Bronchial epithelial cell (primary cell): Measurements from ENCODE around the gene SKA3. TPM values are rescaled to one million over a fixed set of nuclear protein-coding genes. Genes with fewer than 3 reads are reported as not detected.
"Not testable (repeated sequence)": the region's sequence is repeated elsewhere in the genome, so short reads cannot be mapped to it uniquely, and the experiment has no call there.

Source experiments
- DNase-seq: peaks from one replicate; pipeline ENCODE4 v3.0.0-alpha.2; 2010; ENCODE audit warnings: low read depth
- FAIRE-seq: peaks from 2 replicates; lab custom pipeline; 2011; peaks lifted over from hg19 to GRCh38; lab: Jason Lieb, UNC
- H3K27me3 ChIP-seq: 2 replicates; pipeline ENCODE4 v1.5.1; 2011; ENCODE audit warnings: low read length; ENCODE audit not compliant: control insufficient read depth, insufficient read depth
- H3K36me3 ChIP-seq: 2 replicates; pipeline ENCODE4 v1.5.1; 2011; ENCODE audit warnings: low read length; ENCODE audit not compliant: control insufficient read depth, insufficient read depth
- H3K4me3 ChIP-seq: 2 replicates; pipeline ENCODE4 v1.5.1; 2011; ENCODE audit warnings: mild to moderate bottlenecking, low read depth, low read length, control low read depth
- total RNA-seq: library from RNA; depleted of rRNA; stranded (reverse); fragments of >200 nt; gene quantifications from 2 replicates; pipeline ENCODE4 v1.2.1, GENCODE V29; 2014
- TF ChIP-seq, protein P1 (sequence below): IDR thresholded peaks from 2 replicates; pipeline ENCODE4 v1.5.1; 2011; ENCODE audit warnings: mild to moderate bottlenecking, moderate library complexity, low read length, control low read depth, inconsistent platforms; ENCODE audit not compliant: insufficient read depth, severe bottlenecking

The SKA3 gene
- total RNA-seq, 1 donor from 2014 or later = 1.8 TPM

DNA sequence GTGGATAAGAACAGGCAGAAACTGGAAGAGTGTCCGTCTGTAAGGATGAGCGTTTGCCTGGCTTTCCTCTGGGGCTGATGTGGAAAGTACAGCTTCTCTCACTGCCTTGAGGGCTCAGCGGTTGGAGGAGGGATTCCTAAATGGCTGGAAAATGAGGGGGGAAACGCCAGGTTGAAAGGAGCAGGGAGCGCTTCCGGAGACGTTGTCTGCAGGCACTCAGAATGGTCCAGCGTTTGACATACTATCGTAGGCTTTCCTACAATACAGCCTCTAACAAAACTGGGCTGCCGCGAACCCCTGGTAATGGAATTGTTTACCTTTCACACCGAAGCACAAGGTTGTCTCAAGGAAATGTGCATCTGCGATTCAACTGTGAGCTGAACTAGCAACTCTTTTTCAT is 40.0 kb upstream of the SKA3 start:
- FAIRE-seq (no peak), DNase-seq (no peak)
- H3K36me3 ChIP-seq = no peaks in the 10 kb centered on the region
- TF ChIP-seq, protein P1, sequence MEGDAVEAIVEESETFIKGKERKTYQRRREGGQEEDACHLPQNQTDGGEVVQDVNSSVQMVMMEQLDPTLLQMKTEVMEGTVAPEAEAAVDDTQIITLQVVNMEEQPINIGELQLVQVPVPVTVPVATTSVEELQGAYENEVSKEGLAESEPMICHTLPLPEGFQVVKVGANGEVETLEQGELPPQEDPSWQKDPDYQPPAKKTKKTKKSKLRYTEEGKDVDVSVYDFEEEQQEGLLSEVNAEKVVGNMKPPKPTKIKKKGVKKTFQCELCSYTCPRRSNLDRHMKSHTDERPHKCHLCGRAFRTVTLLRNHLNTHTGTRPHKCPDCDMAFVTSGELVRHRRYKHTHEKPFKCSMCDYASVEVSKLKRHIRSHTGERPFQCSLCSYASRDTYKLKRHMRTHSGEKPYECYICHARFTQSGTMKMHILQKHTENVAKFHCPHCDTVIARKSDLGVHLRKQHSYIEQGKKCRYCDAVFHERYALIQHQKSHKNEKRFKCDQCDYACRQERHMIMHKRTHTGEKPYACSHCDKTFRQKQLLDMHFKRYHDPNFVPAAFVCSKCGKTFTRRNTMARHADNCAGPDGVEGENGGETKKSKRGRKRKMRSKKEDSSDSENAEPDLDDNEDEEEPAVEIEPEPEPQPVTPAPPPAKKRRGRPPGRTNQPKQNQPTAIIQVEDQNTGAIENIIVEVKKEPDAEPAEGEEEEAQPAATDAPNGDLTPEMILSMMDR = no peak
- no peaks in the 10 kb centered on the region for H3K27me3 ChIP-seq
- no peak overlapping the region for H3K4me3 ChIP-seq

DNA sequence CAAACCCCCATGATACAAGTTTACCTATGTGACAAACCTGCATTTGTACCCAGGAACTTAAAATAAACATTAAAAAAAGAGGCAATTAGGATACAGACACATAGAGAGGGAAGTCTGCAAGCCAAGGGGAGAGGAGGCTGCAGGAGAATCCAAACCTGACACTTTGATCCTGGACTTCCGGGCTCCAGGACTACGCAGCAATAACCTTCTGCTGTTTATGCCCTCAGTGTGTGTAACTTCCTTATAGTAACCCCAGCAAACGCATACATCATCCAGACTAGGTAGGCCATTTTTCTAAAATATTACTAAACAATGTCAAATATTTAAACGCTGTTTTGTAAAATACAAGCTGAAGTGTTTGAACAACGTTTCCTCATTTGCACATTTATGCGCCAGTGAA is 39.1 kb upstream of the SKA3 start:
- H3K27me3 ChIP-seq, H3K4me3 ChIP-seq, FAIRE-seq, DNase-seq, H3K36me3 ChIP-seq: not testable (repeated sequence)

DNA sequence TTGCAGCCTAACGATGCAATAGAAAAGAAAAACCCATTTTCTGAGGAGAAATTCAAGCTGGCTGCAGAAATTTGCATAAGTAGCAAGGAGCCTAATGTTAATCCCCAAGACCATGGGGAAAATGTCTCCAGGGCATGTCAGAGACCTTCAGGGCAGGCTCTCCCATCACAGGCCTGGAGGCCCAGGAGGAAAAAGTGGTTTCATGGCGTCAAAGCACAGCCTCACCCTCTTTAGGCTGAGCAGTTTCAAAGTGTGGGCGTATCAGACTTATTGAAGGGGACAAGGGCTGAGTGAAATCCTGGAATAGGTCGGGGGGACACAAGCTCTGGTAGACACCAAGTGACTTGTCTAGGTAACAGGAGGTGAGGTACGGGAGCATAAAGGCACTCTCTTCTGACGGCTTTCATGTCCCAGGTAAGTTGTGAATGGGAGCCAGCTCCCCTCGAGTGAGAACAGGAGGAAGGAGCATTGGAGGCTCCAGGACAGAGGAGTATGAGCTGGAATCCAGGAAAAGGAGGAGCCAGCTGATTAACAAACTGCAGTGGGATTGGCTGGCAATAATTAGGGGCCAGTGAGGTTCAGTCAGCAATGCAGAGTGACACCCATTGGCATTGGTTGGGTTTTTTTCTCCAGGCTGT is 35.9 kb upstream of the SKA3 start:
- H3K36me3 ChIP-seq = no peaks in the 10 kb centered on the region
- TF ChIP-seq, protein P1 = no peak
- FAIRE-seq = no peak
- DNase-seq = no peak
- no peak overlapping the region for H3K4me3 ChIP-seq
- peaks cover 2% of the 10 kb centered on the region for H3K27me3 ChIP-seq

DNA sequence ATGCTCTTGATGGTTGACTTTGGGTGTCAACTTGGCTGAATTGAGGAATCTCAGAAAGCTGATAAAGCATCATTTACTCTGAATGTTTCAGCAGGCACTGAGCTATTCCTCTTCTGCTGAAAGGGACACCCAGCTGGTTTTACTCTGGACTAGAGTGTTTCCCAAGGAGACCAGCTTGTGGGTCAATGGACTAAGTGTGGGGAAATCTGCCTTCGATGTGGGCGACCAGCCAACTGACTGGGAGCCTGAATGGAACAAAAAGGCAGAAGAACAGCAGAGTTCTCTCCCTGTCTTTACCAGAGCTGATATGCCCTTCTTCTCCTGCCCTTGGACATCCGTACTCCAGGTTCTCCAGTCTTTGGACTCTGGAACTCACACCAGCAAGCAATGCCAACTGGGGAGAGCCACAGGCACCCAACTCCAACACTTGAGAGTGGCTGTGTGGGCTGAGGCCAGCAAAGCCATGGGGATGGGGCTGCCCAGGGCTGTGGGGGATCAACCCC is 32.4 kb upstream of the SKA3 start:
- no peak overlapping the region for H3K4me3 ChIP-seq
- TF ChIP-seq, protein P1 = no peak
- FAIRE-seq (no peak), DNase-seq (no peak)
- H3K36me3 ChIP-seq = no peaks in the 10 kb centered on the region
- peaks cover 2% of the 10 kb centered on the region for H3K27me3 ChIP-seq

DNA sequence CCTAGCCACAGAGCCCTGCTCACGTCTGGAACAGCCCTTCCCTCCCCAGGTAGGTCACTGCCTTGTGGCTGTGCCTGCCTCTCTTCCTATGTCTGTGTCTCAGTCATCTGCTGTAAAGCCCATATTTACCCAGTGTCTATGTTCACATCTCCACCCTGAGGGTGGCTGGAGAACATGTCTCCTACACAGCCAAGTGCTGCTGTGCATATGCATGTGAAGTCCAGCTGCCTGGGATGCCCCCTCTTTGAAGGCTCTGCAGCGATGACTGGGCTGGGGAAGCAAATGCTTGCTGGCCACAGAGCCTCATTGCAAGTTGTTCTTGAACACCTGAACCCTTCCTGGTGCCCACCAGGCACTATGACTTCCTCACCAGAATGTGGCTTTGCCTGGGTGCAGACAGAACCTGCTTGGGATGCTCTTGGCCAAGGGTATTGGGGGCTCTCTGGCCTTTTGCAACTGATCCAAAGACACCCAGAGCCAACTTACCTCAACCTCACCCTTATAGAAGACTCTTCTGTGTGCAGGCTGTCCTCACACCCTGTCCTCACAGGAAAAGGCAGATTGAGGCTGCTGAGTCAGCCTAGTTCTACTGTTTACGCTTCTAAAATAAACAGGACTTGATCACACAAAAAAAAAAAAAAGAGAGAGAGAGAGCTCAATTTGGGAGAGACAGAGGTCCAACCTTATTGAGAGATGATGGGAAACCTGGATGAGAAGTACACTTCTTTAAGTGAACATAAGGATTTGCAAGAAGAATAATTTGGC is 26.6 kb upstream of the SKA3 start:
- H3K4me3 ChIP-seq = no peak overlapping the region
- FAIRE-seq (no peak), DNase-seq (peak; percentile 56)
- TF ChIP-seq, protein P1 = no peak
- H3K36me3 ChIP-seq = no peaks in the 10 kb centered on the region
- no peaks in the 10 kb centered on the region for H3K27me3 ChIP-seq

DNA sequence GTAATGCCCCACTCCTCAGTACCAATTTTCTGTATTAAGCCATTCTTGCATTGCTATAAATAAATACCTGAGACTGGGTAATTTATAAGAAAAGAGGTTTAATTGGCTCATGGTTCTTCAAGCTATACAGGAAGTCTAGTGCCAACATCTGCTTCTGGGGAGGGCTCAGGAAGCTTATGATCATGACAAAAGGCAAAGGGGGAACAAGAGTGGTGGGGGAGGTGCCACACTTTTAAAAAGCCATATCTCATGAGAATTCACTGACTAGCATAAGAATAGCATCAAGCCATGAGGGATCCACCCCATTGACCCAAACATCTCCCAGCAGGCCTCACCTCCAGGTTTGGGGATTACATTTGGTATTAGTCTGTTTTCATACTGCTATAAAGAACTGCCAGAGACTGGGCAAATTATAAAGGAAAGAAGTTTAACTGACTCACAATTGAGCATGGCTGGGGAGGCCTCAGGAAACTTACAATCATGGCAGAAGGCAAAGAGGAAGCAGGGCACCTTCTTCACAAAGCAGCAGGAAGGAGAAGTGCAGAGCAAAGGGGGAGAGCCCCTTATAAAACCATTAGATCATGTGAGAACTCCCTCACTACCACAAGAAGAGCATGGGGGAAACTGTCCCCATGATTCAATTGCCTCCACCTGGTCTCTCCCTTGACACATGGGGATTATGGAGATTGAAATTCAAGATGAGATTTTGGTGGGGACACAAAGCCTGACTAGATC is 25.3 kb upstream of the SKA3 start:
- not testable (repeated sequence) for FAIRE-seq, H3K36me3 ChIP-seq, DNase-seq, H3K4me3 ChIP-seq, H3K27me3 ChIP-seq

DNA sequence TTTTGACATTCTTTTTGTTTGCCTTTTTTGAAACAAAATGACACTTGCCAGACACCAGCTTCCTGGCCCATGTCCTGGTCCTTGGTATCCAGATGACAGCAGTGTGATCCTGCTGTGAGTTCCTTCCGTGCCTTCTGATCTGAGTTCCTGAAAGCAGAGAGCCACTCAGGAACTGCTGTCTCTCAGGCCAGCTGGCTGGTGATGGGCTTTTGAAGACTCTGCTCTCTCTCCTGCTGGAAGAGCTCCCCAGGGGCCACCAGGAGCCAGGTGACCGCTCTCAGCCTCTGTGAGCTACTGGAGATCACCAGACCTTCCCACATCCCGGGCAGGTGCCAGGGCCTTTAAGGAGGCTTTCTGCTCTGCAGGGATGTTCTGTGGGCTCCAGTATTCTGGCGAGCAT is 22.0 kb upstream of the SKA3 start:
- H3K27me3 ChIP-seq, FAIRE-seq, H3K4me3 ChIP-seq, H3K36me3 ChIP-seq, DNase-seq: not testable (repeated sequence)

DNA sequence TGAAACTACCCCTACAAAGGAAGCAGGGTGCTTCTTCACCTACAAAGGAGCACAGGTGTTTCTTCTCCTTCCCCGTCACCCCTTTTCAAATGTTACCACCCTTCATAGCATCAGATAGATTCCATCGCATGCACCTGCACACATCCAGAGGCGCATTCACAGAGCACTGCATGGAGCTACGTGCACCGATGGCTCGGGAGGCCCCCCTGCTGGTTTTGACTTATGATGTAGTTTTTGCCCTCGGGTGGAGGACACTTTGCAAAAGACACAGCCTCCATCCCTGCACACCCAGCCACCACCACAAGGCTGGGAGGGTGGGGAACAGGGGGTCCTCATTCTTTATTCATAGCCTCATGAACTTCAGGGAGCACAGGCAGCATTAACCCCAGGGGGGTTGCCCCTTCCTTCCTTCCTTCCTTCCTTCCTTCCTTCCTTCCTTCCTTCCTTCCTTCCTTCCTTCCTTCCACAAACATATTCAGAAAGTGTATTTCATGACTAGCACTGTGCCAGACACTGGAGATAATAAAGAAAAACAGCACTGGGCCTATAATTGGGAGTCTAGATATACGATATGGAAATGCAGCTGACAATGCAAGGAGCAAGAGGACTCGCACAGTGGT is 21.4 kb upstream of the SKA3 start:
- H3K36me3 ChIP-seq, H3K27me3 ChIP-seq, DNase-seq, H3K4me3 ChIP-seq, FAIRE-seq: not testable (repeated sequence)

DNA sequence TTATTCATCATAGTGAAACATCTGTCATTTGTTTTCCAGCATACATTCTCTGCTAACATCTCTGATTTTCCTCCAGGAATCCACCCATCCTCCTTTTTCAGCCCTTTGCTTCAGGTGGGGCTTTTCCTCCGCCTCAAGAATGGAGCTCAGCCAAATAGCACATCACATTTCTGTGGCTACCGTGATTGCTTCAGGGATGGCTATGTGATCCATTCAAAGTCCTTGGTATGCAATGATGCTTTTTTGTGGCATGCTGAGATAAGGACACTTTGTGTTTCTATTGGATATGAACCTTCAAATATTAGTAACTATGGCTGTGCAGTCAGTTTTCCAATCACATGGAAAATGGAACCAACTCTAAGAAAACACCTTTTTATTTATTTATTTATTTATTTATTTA is 18.4 kb upstream of the SKA3 start:
- FAIRE-seq, H3K27me3 ChIP-seq, H3K4me3 ChIP-seq, H3K36me3 ChIP-seq, DNase-seq: not testable (repeated sequence)
